IMR-90 (cell line): ENCODE results near the gene GOSR1. TPM values are rescaled to one million over a fixed set of nuclear protein-coding genes. Genes with fewer than 3 reads are reported as not detected.
"Not testable (repeated sequence)": the region's sequence is repeated elsewhere in the genome, so short reads cannot be mapped to it uniquely, and the experiment has no call there.

ENCODE experiments used
- ATAC-seq: fragments of 200-7000 bp; cut with Tn5 transposase; 2 replicates; pipeline ENCODE4 v1.9.1; 2020; ENCODE audit warnings: low read depth, mild to moderate bottlenecking, moderate library complexity
- BruUV-seq: library from RNA; stranded (reverse); fragments of 400-500 nt; replicated peaks from 2 replicates; lab custom pipeline; 2021; lab: Mats Ljungman, UMichigan
- CTCF ChIA-PET: fragments of 300-600 bp; formaldehyde crosslinking; extraction: SDS; loops from one replicate; lab custom pipeline; 2021; ENCODE audit warnings: antibody characterized with exemption; lab: Yijun Ruan, JAX
- POLR2A ChIA-PET: fragments of 300-600 bp; sonication (Branson Sonifier 250); formaldehyde crosslinking; loops from one replicate; lab custom pipeline; 2022; ENCODE audit warnings: antibody characterized with exemption; ENCODE audit not compliant: unreplicated experiment; lab: Charles Lee
- DNase-seq: peaks from one replicate; pipeline ENCODE4 v3.0.0; 2013
- H2AFZ ChIP-seq: replicated peaks from 2 replicates; pipeline ENCODE3; 2013; ENCODE audit warnings: low read length, mild to moderate bottlenecking; ENCODE audit not compliant: poor library complexity
- H2AK5ac ChIP-seq: 2 replicates; pipeline ENCODE4 v1.6.1; 2013; ENCODE audit warnings: low read depth, low read length, inconsistent platforms
- H2AK9ac ChIP-seq: replicated peaks from 2 replicates; pipeline ENCODE3; 2013; ENCODE audit warnings: mild to moderate bottlenecking, low read depth, low read length, moderate library complexity; ENCODE audit not compliant: poor library complexity
- H2BK120ac ChIP-seq: 2 replicates; pipeline ENCODE4 v1.6.1; 2013; ENCODE audit warnings: low read depth, low read length, inconsistent platforms
- H2BK15ac ChIP-seq: 3 replicates; pipeline ENCODE4 v1.6.1; 2013; ENCODE audit warnings: low read depth, low read length, inconsistent platforms
- H2BK20ac ChIP-seq: 2 replicates; pipeline ENCODE4 v1.6.1; 2013; ENCODE audit warnings: low read depth, mild to moderate bottlenecking, inconsistent platforms, low read length, moderate library complexity
- H2BK5ac ChIP-seq: 2 replicates; pipeline ENCODE4 v1.6.1; 2013; ENCODE audit warnings: mild to moderate bottlenecking, low read depth, low read length, inconsistent platforms; ENCODE audit not compliant: poor library complexity, severe bottlenecking
- H3K14ac ChIP-seq: replicated peaks from 2 replicates; pipeline ENCODE4 v1.6.1; 2013; ENCODE audit warnings: low read depth, low read length, inconsistent platforms
- H3K18ac ChIP-seq: 2 replicates; pipeline ENCODE4 v1.6.1; 2013; ENCODE audit warnings: low read depth, low read length, control low read depth
- H3K23ac ChIP-seq: 2 replicates; pipeline ENCODE4 v1.6.1; 2013; ENCODE audit warnings: low read depth, low read length, inconsistent platforms
- H3K27ac ChIP-seq: 2 replicates; pipeline ENCODE4 v1.5.1; 2013; ENCODE audit warnings: mild to moderate bottlenecking, control low read depth, low read length; ENCODE audit not compliant: insufficient read depth
- H3K27me3 ChIP-seq: 2 replicates; pipeline ENCODE4 v1.6.1; 2013; ENCODE audit warnings: low read length; ENCODE audit not compliant: control insufficient read depth, insufficient read depth
- H3K36me3 ChIP-seq: 2 replicates; pipeline ENCODE4 v1.6.1; 2013; ENCODE audit warnings: low read length, mixed read lengths; ENCODE audit not compliant: control insufficient read depth, insufficient read depth
- H3K4ac ChIP-seq: 2 replicates; pipeline ENCODE4 v1.6.1; 2013; ENCODE audit warnings: low read depth, low read length, inconsistent platforms
- H3K4me1 ChIP-seq: 2 replicates; pipeline ENCODE4 v1.6.1; 2013; ENCODE audit warnings: low read length, mixed read lengths; ENCODE audit not compliant: control insufficient read depth, insufficient read depth
- H3K4me2 ChIP-seq: 2 replicates; pipeline ENCODE4 v1.6.1; 2013; ENCODE audit warnings: low read depth, mild to moderate bottlenecking, control low read depth, low read length, moderate library complexity
- H3K4me3 ChIP-seq: 2 replicates; pipeline ENCODE4 v1.5.1; 2013; ENCODE audit warnings: low read depth, mild to moderate bottlenecking, control low read depth, low read length, moderate library complexity; ENCODE audit not compliant: insufficient read depth
- H3K56ac ChIP-seq: 2 replicates; pipeline ENCODE4 v1.6.1; 2013; ENCODE audit warnings: low read length, inconsistent platforms; ENCODE audit not compliant: insufficient read depth; ENCODE audit errors: extremely low read depth
- H3K79me1 ChIP-seq, 2 experiments: 2 replicates each; pipeline ENCODE4 v1.6.1; 2013; ENCODE audit warnings: low read length in 2 of 2, inconsistent platforms in 1 of 2, low read depth in 1 of 2
- H3K9ac ChIP-seq: 2 replicates; pipeline ENCODE4 v1.6.1; 2013; ENCODE audit warnings: low read depth, low read length, control low read depth
- H3K9me1 ChIP-seq: 2 replicates; pipeline ENCODE4 v1.6.1; 2013; ENCODE audit warnings: low read length, inconsistent platforms; ENCODE audit not compliant: insufficient read depth
- H3K9me3 ChIP-seq: 2 replicates; pipeline ENCODE4 v1.6.1; 2013; ENCODE audit warnings: low read length; ENCODE audit not compliant: control insufficient read depth, insufficient read depth
- H4K20me1 ChIP-seq: 2 replicates; pipeline ENCODE4 v1.6.1; 2013; ENCODE audit warnings: low read length, inconsistent platforms; ENCODE audit not compliant: insufficient read depth
- H4K5ac ChIP-seq: 2 replicates; pipeline ENCODE4 v1.6.1; 2013; ENCODE audit warnings: mild to moderate bottlenecking, low read depth, low read length, control low read depth
- H4K8ac ChIP-seq, 2 experiments: 2 replicates each; pipeline ENCODE4 v1.6.1; 2013; ENCODE audit warnings: low read depth in 2 of 2, low read length in 2 of 2, control low read depth in 1 of 2, inconsistent platforms in 1 of 2
- H4K91ac ChIP-seq: 2 replicates; pipeline ENCODE4 v1.6.1; 2013; ENCODE audit warnings: low read depth, low read length, inconsistent platforms; ENCODE audit not compliant: insufficient read depth
- whole genome bisulfite sequencing, 2 experiments: methylation state at CpG; one replicate each; pipeline versions ENCODE4 v1.1.5 to v1.1.7; 2013; ENCODE audit warnings: missing lambda C conversion rate in 2 of 2; ENCODE audit not compliant: insufficient read length in 1 of 2; ENCODE audit errors: extremely low coverage in 2 of 2; 5-methylcytosine and 5-hydroxymethylcytosine counted together
- dilution Hi-C: fragments of 300-500 bp; cut with HindIII; formaldehyde crosslinking; loops from one replicate; pipeline ENCODE4 v1.14.3; 2018; ENCODE audit warnings: low sequenced_read_pairs; ENCODE audit not compliant: unreplicated experiment
- in situ Hi-C: fragments of 300-500 bp; cut with MboI; formaldehyde crosslinking; loops from 3 replicates; pipeline ENCODE4 v1.14.3; 2019; ENCODE audit warnings: low sequenced_read_pairs, inconsistent platforms, mixed read lengths
- intact Hi-C: fragments of 100-400 bp; cut with micrococcal nuclease; formaldehyde crosslinking; loops from 2 replicates; pipeline ENCODE4 v1.10.0; 2022
- polyA plus RNA-seq, 3 experiments: library from polyadenylated mRNA; depleted of rRNA; stranded (reverse); fragments of >200 nt; gene quantifications; 2 replicates each; pipeline ENCODE4 v1.2.3, GENCODE V29; 2012; ENCODE audit warnings: low replicate concordance in 1 of 3
- total RNA-seq: library from RNA; depleted of rRNA; stranded (reverse); fragments of >200 nt; gene quantifications from 2 replicates; pipeline ENCODE4 v1.2.3, GENCODE V29; 2012

Gene GOSR1
- total and polyA plus RNA-seq, 2 of the 4 experiments (the other 2 are of a cell fraction) = 21.2 to 47.5 TPM

DNA sequence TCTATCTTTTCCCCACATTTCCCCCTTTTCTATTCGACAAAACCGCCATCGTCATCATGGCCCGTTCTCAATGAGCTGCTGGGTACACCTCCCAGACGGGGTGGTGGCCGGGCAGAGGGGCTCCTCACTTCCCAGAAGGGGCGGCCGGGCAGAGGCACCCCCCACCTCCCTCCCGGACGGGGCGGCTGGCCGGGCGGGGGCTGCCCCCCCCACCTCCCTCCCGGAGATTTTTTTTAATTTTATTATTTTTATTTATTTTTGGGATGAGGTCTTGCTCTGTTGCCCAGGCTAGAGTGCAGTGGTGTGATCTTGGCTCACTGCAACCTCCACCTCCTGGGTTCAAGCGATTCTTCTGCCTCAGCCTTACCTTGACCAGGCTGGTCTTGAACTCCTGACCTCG lies 59.6 kb downstream of the GOSR1 start:
- CTCF ChIA-PET, H3K4me2 ChIP-seq, H2BK120ac ChIP-seq, H2BK5ac ChIP-seq, H2AFZ ChIP-seq, in situ Hi-C loops, H3K23ac ChIP-seq, H2AK9ac ChIP-seq, DNase-seq, H3K56ac ChIP-seq, H3K18ac ChIP-seq, H3K27me3 ChIP-seq, H3K14ac ChIP-seq, H4K20me1 ChIP-seq, H3K36me3 ChIP-seq, H3K4me3 ChIP-seq, H4K91ac ChIP-seq, H3K79me1 ChIP-seq, H2AK5ac ChIP-seq, H3K4ac ChIP-seq, H3K9me3 ChIP-seq, BruUV-seq, H3K9ac ChIP-seq, POLR2A ChIA-PET, dilution Hi-C loops, H3K4me1 ChIP-seq, H4K5ac ChIP-seq, H2BK20ac ChIP-seq, H3K27ac ChIP-seq, H4K8ac ChIP-seq, H2BK15ac ChIP-seq, intact Hi-C loops, ATAC-seq, H3K9me1 ChIP-seq: not testable (repeated sequence)
- no CpG with 5 or more reads among the region's 16 CpGs for WGBS, 2 experiments

DNA sequence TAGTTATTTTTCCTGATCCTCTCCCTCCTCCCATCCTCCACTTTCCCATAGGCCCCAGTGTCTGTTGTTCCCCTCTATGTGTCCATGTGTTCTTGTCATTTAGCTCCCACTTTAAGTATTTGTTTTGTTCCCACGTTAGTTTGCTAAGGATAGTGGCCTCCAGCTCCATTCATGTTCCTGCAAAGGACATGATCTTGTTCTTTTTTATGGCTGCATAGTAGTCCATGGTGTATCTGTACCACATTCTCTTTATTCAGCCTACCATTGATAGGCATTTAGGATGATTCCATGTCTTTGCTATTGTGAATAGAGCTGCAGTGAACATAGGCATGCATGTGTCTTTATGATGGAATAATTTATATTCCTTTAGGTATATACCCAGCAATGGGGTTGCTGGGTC lies 60.5 kb downstream of the GOSR1 start:
- H2AK5ac ChIP-seq, BruUV-seq, in situ Hi-C loops, H4K91ac ChIP-seq, H3K27me3 ChIP-seq, dilution Hi-C loops, H3K14ac ChIP-seq, H3K4me2 ChIP-seq, H2AFZ ChIP-seq, H3K4ac ChIP-seq, ATAC-seq, H2AK9ac ChIP-seq, CTCF ChIA-PET, POLR2A ChIA-PET, H3K4me3 ChIP-seq, H3K9me1 ChIP-seq, H3K36me3 ChIP-seq, H3K27ac ChIP-seq, H3K23ac ChIP-seq, H2BK15ac ChIP-seq, intact Hi-C loops, DNase-seq, H3K18ac ChIP-seq, H3K9me3 ChIP-seq, H2BK120ac ChIP-seq, H3K79me1 ChIP-seq, H3K4me1 ChIP-seq, H2BK5ac ChIP-seq, H3K9ac ChIP-seq, H4K20me1 ChIP-seq, H4K5ac ChIP-seq, H2BK20ac ChIP-seq, H4K8ac ChIP-seq, H3K56ac ChIP-seq: not testable (repeated sequence)
- no CpG with 5 or more reads among the region's 1 CpG for WGBS, 2 experiments
